ENCODE data around the gene TSPAN18.

Gene TSPAN18

GRCh38 chr11:44842220-44842619 lies 115.5 kb downstream of the TSPAN18 start:
- no peak for TF ChIP-seq CTCF (IDR thresholded peaks at IDR 0.05; ENCODE audit: borderline replicate concordance, insufficient read depth, low read depth, low read length)
- no peak overlapping the region for H3K4me3 ChIP-seq (ENCODE audit: low read depth, low read length)

GRCh38 chr11:44846852-44847251 lies 120.1 kb downstream of the TSPAN18 start:
- no peak for TF ChIP-seq CTCF (IDR thresholded peaks at IDR 0.05; ENCODE audit: borderline replicate concordance, insufficient read depth, low read depth, low read length)
- H3K4me3 ChIP-seq (ENCODE audit: low read depth, low read length): no peak overlapping the region

GRCh38 chr11:44847316-44847715 lies 120.6 kb downstream of the TSPAN18 start:
- H3K4me3 ChIP-seq (ENCODE audit: low read depth, low read length): no peak overlapping the region
- no peak for TF ChIP-seq CTCF (IDR thresholded peaks at IDR 0.05; ENCODE audit: borderline replicate concordance, insufficient read depth, low read depth, low read length)

- no peak for TF ChIP-seq CTCF (IDR thresholded peaks at IDR 0.05; ENCODE audit: borderline replicate concordance, insufficient read depth, low read depth, low read length)
- H3K4me3 ChIP-seq (ENCODE audit: low read depth, low read length): no peak overlapping the region
These were observed 121.6 kb downstream of the TSPAN18 start for GRCh38 chr11:44848203-44848962.

- no peak for TF ChIP-seq CTCF (IDR thresholded peaks at IDR 0.05; ENCODE audit: borderline replicate concordance, insufficient read depth, low read depth, low read length)
- H3K4me3 ChIP-seq (ENCODE audit: low read depth, low read length): no peak overlapping the region
These were observed 122.2 kb downstream of the TSPAN18 start for GRCh38 chr11:44848963-44849350.

GRCh38 chr11:44849424-44849823 lies 122.7 kb downstream of the TSPAN18 start:
- no peak overlapping the region for H3K4me3 ChIP-seq (ENCODE audit: low read depth, low read length)
- no peak for TF ChIP-seq CTCF (IDR thresholded peaks at IDR 0.05; ENCODE audit: borderline replicate concordance, insufficient read depth, low read depth, low read length)

- no peak overlapping the region for H3K4me3 ChIP-seq (ENCODE audit: low read depth, low read length)
- no peak for TF ChIP-seq CTCF (IDR thresholded peaks at IDR 0.05; ENCODE audit: borderline replicate concordance, insufficient read depth, low read depth, low read length)
These were observed 123.2 kb downstream of the TSPAN18 start for GRCh38 chr11:44849922-44850321.
